OCI-LY1 (cell line): Measurements from ENCODE around the gene MMRN2.

ENCODE experiments used
- EZH2 ChIP-seq: fragments of 200-600 bp; sonication (generic), shearing (Covaris generic); IDR thresholded peaks from 2 replicates; pipeline ENCODE4 v1.8.0; 2017; ENCODE audit warnings: borderline replicate concordance, mixed run types, mild to moderate bottlenecking, antibody characterized with exemption, low read length, moderate library complexity, mixed read lengths
- TF ChIP-seq, protein P1 (sequence below): fragments of 200-600 bp; sonication (generic), shearing (Covaris generic); IDR thresholded peaks from 2 replicates; pipeline ENCODE4 v1.5.1; 2017; ENCODE audit warnings: mild to moderate bottlenecking, antibody characterized with exemption, low read length, moderate library complexity, mixed read lengths

DNA sequence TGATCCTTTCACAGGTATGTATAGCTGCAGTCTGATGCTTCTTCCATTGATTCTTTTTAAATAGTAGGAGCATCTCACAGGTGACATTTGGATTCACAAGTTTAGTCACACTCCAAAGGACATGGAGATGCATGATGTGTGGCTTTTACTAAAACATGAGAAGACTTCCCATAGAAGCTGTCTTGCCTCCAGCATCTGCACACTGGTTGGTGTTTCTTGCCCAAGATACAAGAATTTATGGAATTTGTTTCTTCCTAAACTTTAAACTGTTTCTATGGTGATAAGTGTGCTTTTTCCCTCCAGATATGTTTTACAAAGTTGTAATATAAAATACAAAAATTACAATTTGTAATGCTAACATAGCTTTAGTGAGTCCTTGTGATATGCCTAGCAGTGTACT lies 35.0 kb upstream of the MMRN2 start:
- TF ChIP-seq, protein P1, sequence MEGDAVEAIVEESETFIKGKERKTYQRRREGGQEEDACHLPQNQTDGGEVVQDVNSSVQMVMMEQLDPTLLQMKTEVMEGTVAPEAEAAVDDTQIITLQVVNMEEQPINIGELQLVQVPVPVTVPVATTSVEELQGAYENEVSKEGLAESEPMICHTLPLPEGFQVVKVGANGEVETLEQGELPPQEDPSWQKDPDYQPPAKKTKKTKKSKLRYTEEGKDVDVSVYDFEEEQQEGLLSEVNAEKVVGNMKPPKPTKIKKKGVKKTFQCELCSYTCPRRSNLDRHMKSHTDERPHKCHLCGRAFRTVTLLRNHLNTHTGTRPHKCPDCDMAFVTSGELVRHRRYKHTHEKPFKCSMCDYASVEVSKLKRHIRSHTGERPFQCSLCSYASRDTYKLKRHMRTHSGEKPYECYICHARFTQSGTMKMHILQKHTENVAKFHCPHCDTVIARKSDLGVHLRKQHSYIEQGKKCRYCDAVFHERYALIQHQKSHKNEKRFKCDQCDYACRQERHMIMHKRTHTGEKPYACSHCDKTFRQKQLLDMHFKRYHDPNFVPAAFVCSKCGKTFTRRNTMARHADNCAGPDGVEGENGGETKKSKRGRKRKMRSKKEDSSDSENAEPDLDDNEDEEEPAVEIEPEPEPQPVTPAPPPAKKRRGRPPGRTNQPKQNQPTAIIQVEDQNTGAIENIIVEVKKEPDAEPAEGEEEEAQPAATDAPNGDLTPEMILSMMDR = no peak
- no peak for TF ChIP-seq EZH2
